Neural progenitor cell (in vitro differentiated cells): Measurements from ENCODE around the gene ADGRE2.

Experiments used
- EZH2phosphoT487 ChIP-seq: fragments of 200-600 bp; sonication (generic); IDR thresholded peaks from 2 replicates; pipeline ENCODE4 v1.6.1; 2017; ENCODE audit warnings: antibody characterized with exemption
- TF ChIP-seq, protein P1 (sequence below): fragments of 200-600 bp; sonication (generic); IDR thresholded peaks from 2 replicates; pipeline ENCODE4 v1.5.1; 2017; ENCODE audit warnings: antibody characterized with exemption, mild to moderate bottlenecking

DNA sequence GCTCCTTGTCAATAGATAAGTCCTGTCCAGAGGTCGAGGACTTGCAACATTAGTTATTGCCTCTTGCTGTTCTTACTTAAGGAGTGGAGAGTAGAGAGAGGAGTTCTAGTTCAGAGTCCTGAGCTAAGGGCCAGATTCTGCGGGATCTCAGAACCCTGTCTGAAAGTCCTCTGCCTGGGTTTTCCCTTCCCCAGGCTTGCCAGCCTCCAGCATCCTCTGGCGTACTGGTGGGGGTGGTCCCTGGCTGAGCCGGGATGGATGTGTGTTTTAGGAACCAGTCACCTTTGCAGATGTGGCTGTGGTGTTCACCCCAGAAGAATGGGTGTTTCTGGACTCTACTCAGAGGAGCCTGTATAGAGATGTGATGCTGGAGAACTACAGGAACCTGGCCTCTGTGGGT lies 62.5 kb downstream of the ADGRE2 start:
- TF ChIP-seq, protein P1, sequence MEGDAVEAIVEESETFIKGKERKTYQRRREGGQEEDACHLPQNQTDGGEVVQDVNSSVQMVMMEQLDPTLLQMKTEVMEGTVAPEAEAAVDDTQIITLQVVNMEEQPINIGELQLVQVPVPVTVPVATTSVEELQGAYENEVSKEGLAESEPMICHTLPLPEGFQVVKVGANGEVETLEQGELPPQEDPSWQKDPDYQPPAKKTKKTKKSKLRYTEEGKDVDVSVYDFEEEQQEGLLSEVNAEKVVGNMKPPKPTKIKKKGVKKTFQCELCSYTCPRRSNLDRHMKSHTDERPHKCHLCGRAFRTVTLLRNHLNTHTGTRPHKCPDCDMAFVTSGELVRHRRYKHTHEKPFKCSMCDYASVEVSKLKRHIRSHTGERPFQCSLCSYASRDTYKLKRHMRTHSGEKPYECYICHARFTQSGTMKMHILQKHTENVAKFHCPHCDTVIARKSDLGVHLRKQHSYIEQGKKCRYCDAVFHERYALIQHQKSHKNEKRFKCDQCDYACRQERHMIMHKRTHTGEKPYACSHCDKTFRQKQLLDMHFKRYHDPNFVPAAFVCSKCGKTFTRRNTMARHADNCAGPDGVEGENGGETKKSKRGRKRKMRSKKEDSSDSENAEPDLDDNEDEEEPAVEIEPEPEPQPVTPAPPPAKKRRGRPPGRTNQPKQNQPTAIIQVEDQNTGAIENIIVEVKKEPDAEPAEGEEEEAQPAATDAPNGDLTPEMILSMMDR, result no peak
- TF ChIP-seq EZH2phosphoT487, result no peak
